ENCODE results near the gene ZNF672.
A peak's percentile ranks its signal among the peaks of the same experiment; 100 is the strongest.

ZNF672 gene

GRCh38 chr1:248804771-248805681 is 33.0 kb upstream of the ZNF672 start:
- Histone ChIP-seq H3K4ac (ENCODE audit: low read depth in 1 of 2, low read length in 2 of 2) (no peak overlapping the region), H2BK15ac (ENCODE audit: low read depth, poor library complexity, severe bottlenecking) (no peak overlapping the region), H3K4me1 (ENCODE audit: control insufficient read depth, insufficient read depth, low read depth, low read length) (peaks cover 3% of the 10 kb centered on the region), H3K9ac (ENCODE audit: low read length) (no peak overlapping the region), H3K4me3 (ENCODE audit: insufficient read depth in 1 of 2, low read depth in 1 of 2, low read length in 2 of 2) (no peak overlapping the region), H4K91ac (ENCODE audit: low read length) (no peak overlapping the region), H2BK12ac (ENCODE audit: low read length in 2 of 2) (no peak overlapping the region), H3K27me3 (ENCODE audit: control insufficient read depth in 1 of 2, insufficient read depth in 1 of 2, low read length in 2 of 2) (no peaks in the 10 kb centered on the region), H2BK120ac (ENCODE audit: low read depth, low read length) (no peak overlapping the region), H3K23ac (ENCODE audit: low read length in 2 of 2) (no peak overlapping the region), H2AK5ac (ENCODE audit: low read length, severe bottlenecking) (no peak overlapping the region), H4K8ac (ENCODE audit: low read length) (no peak overlapping the region), H3K36me3 (ENCODE audit: control insufficient read depth in 1 of 2, insufficient read depth in 2 of 2, low read depth in 1 of 2, low read length in 2 of 2) (peaks cover 0 to 3% of the 10 kb centered on the region in 2 experiments), H3K9me3 (ENCODE audit: control insufficient read depth, low read length) (no peaks in the 10 kb centered on the region), H3K18ac (ENCODE audit: low read depth in 1 of 2, low read length in 2 of 2) (no peak overlapping the region), H3K4me2 (ENCODE audit: low read length, poor library complexity, severe bottlenecking) (no peak overlapping the region), H2BK5ac (ENCODE audit: low read depth, low read length, poor library complexity, severe bottlenecking) (no peak overlapping the region), H3K27ac (ENCODE audit: low read length, poor library complexity, severe bottlenecking) (no peak overlapping the region), H3K79me1 (replicated peaks; ENCODE audit: low read length, poor library complexity, severe bottlenecking) (no peaks in the 10 kb centered on the region), H3K14ac (ENCODE audit: low read length in 2 of 2) (no peak overlapping the region), H2AFZ (ENCODE audit: low read depth, low read length) (no peak overlapping the region)
- 77% methylated on average over 9 of the region's 10 CpGs for WGBS
- no peak for DNase-seq

GRCh38 chr1:248805876-248806275 is 32.1 kb upstream of the ZNF672 start:
- 93% methylated on average over 1 of the region's 1 CpG for WGBS
- no peaks in the 10 kb centered on the region for H3K79me1 ChIP-seq (replicated peaks; ENCODE audit: low read length, poor library complexity, severe bottlenecking)
- no peak overlapping the region for H2AK5ac ChIP-seq (ENCODE audit: low read length, severe bottlenecking)
- no peak overlapping the region for H3K14ac ChIP-seq (ENCODE audit: low read length in 2 of 2)
- H3K4me1 ChIP-seq (ENCODE audit: control insufficient read depth, insufficient read depth, low read depth, low read length), result peaks cover 3% of the 10 kb centered on the region
- no peak overlapping the region for H2BK120ac ChIP-seq (ENCODE audit: low read depth, low read length)
- H3K9me3 ChIP-seq (ENCODE audit: control insufficient read depth, low read length), result no peaks in the 10 kb centered on the region
- H3K9ac ChIP-seq (ENCODE audit: low read length), result no peak overlapping the region
- H2BK5ac ChIP-seq (ENCODE audit: low read depth, low read length, poor library complexity, severe bottlenecking), result no peak overlapping the region
- H2BK12ac ChIP-seq (ENCODE audit: low read length in 2 of 2), result no peak overlapping the region
- H3K4me3 ChIP-seq (ENCODE audit: insufficient read depth in 1 of 2, low read depth in 1 of 2, low read length in 2 of 2), result no peak overlapping the region
- no peaks in the 10 kb centered on the region for H3K27me3 ChIP-seq (ENCODE audit: control insufficient read depth in 1 of 2, insufficient read depth in 1 of 2, low read length in 2 of 2)
- H3K4ac ChIP-seq (ENCODE audit: low read depth in 1 of 2, low read length in 2 of 2), result no peak overlapping the region
- H4K91ac ChIP-seq (ENCODE audit: low read length), result no peak overlapping the region
- no peak overlapping the region for H3K18ac ChIP-seq (ENCODE audit: low read depth in 1 of 2, low read length in 2 of 2)
- H3K23ac ChIP-seq (ENCODE audit: low read length in 2 of 2), result no peak overlapping the region
- no peak overlapping the region for H4K8ac ChIP-seq (ENCODE audit: low read length)
- no peak overlapping the region for H2AFZ ChIP-seq (ENCODE audit: low read depth, low read length)
- no peak overlapping the region for H2BK15ac ChIP-seq (ENCODE audit: low read depth, poor library complexity, severe bottlenecking)
- no peak for DNase-seq
- no peak overlapping the region for H3K4me2 ChIP-seq (ENCODE audit: low read length, poor library complexity, severe bottlenecking)
- no peak overlapping the region for H3K27ac ChIP-seq (ENCODE audit: low read length, poor library complexity, severe bottlenecking)
- H3K36me3 ChIP-seq (ENCODE audit: control insufficient read depth in 1 of 2, insufficient read depth in 2 of 2, low read depth in 1 of 2, low read length in 2 of 2), result peaks cover 3 to 6% of the 10 kb centered on the region in 2 experiments

- H3K4me2 ChIP-seq (ENCODE audit: low read length, poor library complexity, severe bottlenecking), result no peak overlapping the region
- no peaks in the 10 kb centered on the region for H3K27me3 ChIP-seq (ENCODE audit: control insufficient read depth in 1 of 2, insufficient read depth in 1 of 2, low read length in 2 of 2)
- H2BK15ac ChIP-seq (ENCODE audit: low read depth, poor library complexity, severe bottlenecking), result no peak overlapping the region
- H2BK12ac ChIP-seq (ENCODE audit: low read length in 2 of 2), result no peak overlapping the region
- H4K91ac ChIP-seq (ENCODE audit: low read length), result no peak overlapping the region
- H3K79me1 ChIP-seq (replicated peaks; ENCODE audit: low read length, poor library complexity, severe bottlenecking), result peaks cover 2% of the 10 kb centered on the region
- H2BK120ac ChIP-seq (ENCODE audit: low read depth, low read length), result no peak overlapping the region
- no peak overlapping the region for H2BK5ac ChIP-seq (ENCODE audit: low read depth, low read length, poor library complexity, severe bottlenecking)
- H3K9ac ChIP-seq (ENCODE audit: low read length), result no peak overlapping the region
- no peaks in the 10 kb centered on the region for H3K9me3 ChIP-seq (ENCODE audit: control insufficient read depth, low read length)
- H3K4me3 ChIP-seq (ENCODE audit: insufficient read depth in 1 of 2, low read depth in 1 of 2, low read length in 2 of 2), result peak overlapping the region in 1 of 2 experiments; percentile 18
- 57% methylated on average over 14 of the region's 15 CpGs for WGBS
- no peak overlapping the region for H3K4ac ChIP-seq (ENCODE audit: low read depth in 1 of 2, low read length in 2 of 2)
- H3K4me1 ChIP-seq (ENCODE audit: control insufficient read depth, insufficient read depth, low read depth, low read length), result peaks cover 5% of the 10 kb centered on the region
- no peak overlapping the region for H3K23ac ChIP-seq (ENCODE audit: low read length in 2 of 2)
- no peak overlapping the region for H4K8ac ChIP-seq (ENCODE audit: low read length)
- no peak overlapping the region for H2AK5ac ChIP-seq (ENCODE audit: low read length, severe bottlenecking)
- peak; percentile 24 for DNase-seq
- no peak overlapping the region for H3K18ac ChIP-seq (ENCODE audit: low read depth in 1 of 2, low read length in 2 of 2)
- no peak overlapping the region for H3K14ac ChIP-seq (ENCODE audit: low read length in 2 of 2)
- no peak overlapping the region for H3K27ac ChIP-seq (ENCODE audit: low read length, poor library complexity, severe bottlenecking)
- H2AFZ ChIP-seq (ENCODE audit: low read depth, low read length), result no peak overlapping the region
- peaks cover 11 to 19% of the 10 kb centered on the region in 2 experiments for H3K36me3 ChIP-seq (ENCODE audit: control insufficient read depth in 1 of 2, insufficient read depth in 2 of 2, low read depth in 1 of 2, low read length in 2 of 2)
These were observed 30.8 kb upstream of the ZNF672 start for GRCh38 chr1:248807067-248807737.

GRCh38 chr1:248808876-248809275 is 29.1 kb upstream of the ZNF672 start:
- Histone ChIP-seq H3K4ac (ENCODE audit: low read depth in 1 of 2, low read length in 2 of 2) (no peak overlapping the region), H2AK5ac (ENCODE audit: low read length, severe bottlenecking) (no peak overlapping the region), H3K9ac (ENCODE audit: low read length) (no peak overlapping the region), H3K9me3 (ENCODE audit: control insufficient read depth, low read length) (no peaks in the 10 kb centered on the region), H2BK120ac (ENCODE audit: low read depth, low read length) (no peak overlapping the region), H3K4me1 (ENCODE audit: control insufficient read depth, insufficient read depth, low read depth, low read length) (peaks cover 5% of the 10 kb centered on the region), H3K4me3 (ENCODE audit: insufficient read depth in 1 of 2, low read depth in 1 of 2, low read length in 2 of 2) (no peak overlapping the region), H3K14ac (ENCODE audit: low read length in 2 of 2) (no peak overlapping the region), H3K79me1 (replicated peaks; ENCODE audit: low read length, poor library complexity, severe bottlenecking) (peaks cover 5% of the 10 kb centered on the region), H4K91ac (ENCODE audit: low read length) (no peak overlapping the region), H3K18ac (ENCODE audit: low read depth in 1 of 2, low read length in 2 of 2) (no peak overlapping the region), H3K27me3 (ENCODE audit: control insufficient read depth in 1 of 2, insufficient read depth in 1 of 2, low read length in 2 of 2) (no peaks in the 10 kb centered on the region), H4K8ac (ENCODE audit: low read length) (no peak overlapping the region), H2AFZ (ENCODE audit: low read depth, low read length) (no peak overlapping the region), H3K36me3 (ENCODE audit: control insufficient read depth in 1 of 2, insufficient read depth in 2 of 2, low read depth in 1 of 2, low read length in 2 of 2) (peaks cover 28 to 36% of the 10 kb centered on the region in 2 experiments), H3K23ac (ENCODE audit: low read length in 2 of 2) (no peak overlapping the region), H3K4me2 (ENCODE audit: low read length, poor library complexity, severe bottlenecking) (no peak overlapping the region), H2BK12ac (ENCODE audit: low read length in 2 of 2) (no peak overlapping the region), H2BK5ac (ENCODE audit: low read depth, low read length, poor library complexity, severe bottlenecking) (no peak overlapping the region), H3K27ac (ENCODE audit: low read length, poor library complexity, severe bottlenecking) (no peak overlapping the region), H2BK15ac (ENCODE audit: low read depth, poor library complexity, severe bottlenecking) (no peak overlapping the region)
- DNase-seq, result no peak
- 92% methylated on average over 9 of the region's 9 CpGs for WGBS
